DND-41 (cell line): ENCODE results near the gene PRC1.
A peak's percentile ranks its signal among the peaks of the same experiment; 100 is the strongest.

Experiments
- ATAC-seq: fragments of 200-7000 bp; cut with Tn5 transposase; 3 replicates; pipeline ENCODE4 v1.9.1; 2021; ENCODE audit warnings: low read depth; ENCODE audit not compliant: insufficient read depth
- DNase-seq: peaks from one replicate; pipeline ENCODE4 v3.0.0-alpha.2; 2020
- H2AFZ ChIP-seq: 2 replicates; pipeline ENCODE4 v1.6.0; 2012; ENCODE audit warnings: low read depth, low read length
- H3K27ac ChIP-seq: 2 replicates; pipeline ENCODE4 v1.5.1; 2012; ENCODE audit warnings: low read length, inconsistent platforms
- H3K27me3 ChIP-seq: fragments of 200-600 bp; sonication (generic); 2 replicates; pipeline ENCODE4 v1.6.0; 2012; ENCODE audit warnings: low read length, mild to moderate bottlenecking, inconsistent platforms; ENCODE audit not compliant: insufficient read depth, poor library complexity
- H3K36me3 ChIP-seq: 2 replicates; pipeline ENCODE4 v1.5.1; 2012; ENCODE audit warnings: low read length, inconsistent platforms; ENCODE audit not compliant: insufficient read depth
- H3K4me1 ChIP-seq: 2 replicates; pipeline ENCODE4 v1.5.1; 2012; ENCODE audit warnings: mild to moderate bottlenecking, low read length; ENCODE audit not compliant: insufficient read depth
- H3K4me2 ChIP-seq: 2 replicates; pipeline ENCODE4 v1.6.0; 2012; ENCODE audit warnings: mild to moderate bottlenecking, moderate library complexity, low read length, inconsistent platforms; ENCODE audit not compliant: insufficient read depth
- H3K4me3 ChIP-seq, 2 experiments: fragments of 200-600 bp in 1 of 2; shearing (Covaris generic) in 1 of 2; 2 replicates each; pipeline ENCODE4 v1.5.1; 2012 to 2016; ENCODE audit warnings: inconsistent platforms in 2 of 2, low read length in 2 of 2, mild to moderate bottlenecking in 2 of 2, low read depth in 1 of 2, moderate library complexity in 1 of 2
- H3K79me2 ChIP-seq: 2 replicates; pipeline ENCODE4 v1.6.0; 2012; ENCODE audit warnings: low read length, inconsistent platforms; ENCODE audit not compliant: insufficient read depth
- H3K9ac ChIP-seq: 2 replicates; pipeline ENCODE4 v1.6.0; 2012; ENCODE audit warnings: low read depth, mild to moderate bottlenecking, inconsistent platforms, low read length, moderate library complexity
- H3K9me3 ChIP-seq: 2 replicates; pipeline ENCODE4 v1.5.1; 2012; ENCODE audit warnings: low read length, moderate library complexity, mild to moderate bottlenecking, inconsistent platforms; ENCODE audit not compliant: insufficient read depth, severe bottlenecking
- H4K20me1 ChIP-seq: 2 replicates; pipeline ENCODE4 v1.6.0; 2012; ENCODE audit warnings: low read length; ENCODE audit not compliant: insufficient read depth
- EZH2 ChIP-seq: IDR thresholded peaks from 3 replicates; pipeline ENCODE4 v1.6.1; 2012; ENCODE audit warnings: borderline replicate concordance, low read depth, mild to moderate bottlenecking, moderate library complexity, low read length, inconsistent platforms; ENCODE audit not compliant: severe bottlenecking
- TF ChIP-seq, protein P1 (sequence below): IDR thresholded peaks from 2 replicates; pipeline ENCODE4 v1.5.1; 2012; ENCODE audit warnings: borderline replicate concordance, low read length, moderate library complexity, mild to moderate bottlenecking; ENCODE audit not compliant: poor library complexity, severe bottlenecking; ENCODE audit errors: extremely low read depth

PRC1 gene

DNA sequence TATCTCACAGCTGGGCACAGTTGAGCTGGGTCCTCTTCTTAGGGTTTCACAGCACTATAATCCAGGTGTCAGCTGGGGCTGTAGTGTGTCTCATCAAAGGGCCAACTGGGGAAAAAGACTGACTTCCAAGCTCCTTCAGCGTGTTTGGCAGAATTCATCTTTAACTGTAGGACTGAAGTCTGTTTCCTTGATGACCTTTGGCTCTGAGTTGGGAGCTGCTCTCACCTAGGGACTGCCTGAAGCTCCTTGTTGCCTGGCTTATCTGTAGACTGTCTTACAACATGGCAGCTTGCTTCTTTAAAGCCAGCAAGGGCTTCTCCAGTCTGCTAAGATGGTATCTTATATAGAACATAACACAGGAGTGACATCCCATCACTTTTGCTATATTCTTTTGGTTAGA is 33.3 kb upstream of the PRC1 start:
- Histone ChIP-seq H3K9me3 (no peaks in the 10 kb centered on the region), H3K79me2 (peaks cover 5% of the 10 kb centered on the region; the same call in 1 of the 2 replicates), H3K4me3 (no peak overlapping the region), H3K4me2 (no peak overlapping the region), H2AFZ (no peak overlapping the region), H4K20me1 (no peaks in the 10 kb centered on the region), H3K9ac (no peak overlapping the region), H3K4me1 (peaks cover 11% of the 10 kb centered on the region; the same call in 1 of the 2 replicates), H3K27me3 (no peaks in the 10 kb centered on the region), H3K36me3 (no peaks in the 10 kb centered on the region), H3K27ac (no peak overlapping the region)
- TF ChIP-seq, protein P1, sequence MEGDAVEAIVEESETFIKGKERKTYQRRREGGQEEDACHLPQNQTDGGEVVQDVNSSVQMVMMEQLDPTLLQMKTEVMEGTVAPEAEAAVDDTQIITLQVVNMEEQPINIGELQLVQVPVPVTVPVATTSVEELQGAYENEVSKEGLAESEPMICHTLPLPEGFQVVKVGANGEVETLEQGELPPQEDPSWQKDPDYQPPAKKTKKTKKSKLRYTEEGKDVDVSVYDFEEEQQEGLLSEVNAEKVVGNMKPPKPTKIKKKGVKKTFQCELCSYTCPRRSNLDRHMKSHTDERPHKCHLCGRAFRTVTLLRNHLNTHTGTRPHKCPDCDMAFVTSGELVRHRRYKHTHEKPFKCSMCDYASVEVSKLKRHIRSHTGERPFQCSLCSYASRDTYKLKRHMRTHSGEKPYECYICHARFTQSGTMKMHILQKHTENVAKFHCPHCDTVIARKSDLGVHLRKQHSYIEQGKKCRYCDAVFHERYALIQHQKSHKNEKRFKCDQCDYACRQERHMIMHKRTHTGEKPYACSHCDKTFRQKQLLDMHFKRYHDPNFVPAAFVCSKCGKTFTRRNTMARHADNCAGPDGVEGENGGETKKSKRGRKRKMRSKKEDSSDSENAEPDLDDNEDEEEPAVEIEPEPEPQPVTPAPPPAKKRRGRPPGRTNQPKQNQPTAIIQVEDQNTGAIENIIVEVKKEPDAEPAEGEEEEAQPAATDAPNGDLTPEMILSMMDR = no peak
- no peak for TF ChIP-seq EZH2
- ATAC-seq (no peak), DNase-seq (no peak)

DNA sequence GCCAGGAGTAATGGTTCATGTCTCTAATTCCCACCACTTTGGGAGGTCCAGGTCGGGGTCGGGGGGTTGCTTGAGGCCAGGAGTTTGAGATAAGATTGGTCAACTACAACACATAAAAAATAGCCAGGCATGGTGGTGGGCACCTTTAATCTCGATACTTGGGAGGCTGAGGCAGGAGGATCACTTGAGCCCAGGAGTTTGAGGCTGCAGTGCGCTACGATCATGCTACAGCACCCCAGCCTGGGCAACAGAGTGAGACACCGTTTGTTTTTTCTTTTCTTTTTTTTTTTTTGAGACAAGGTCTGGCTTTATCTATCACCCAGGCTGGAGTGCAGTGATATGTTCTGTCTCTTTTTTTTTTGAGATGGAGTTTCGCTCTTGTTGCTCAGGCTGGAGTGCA is 29.4 kb upstream of the PRC1 start:
- TF ChIP-seq, protein P1 = no peak
- no peak for TF ChIP-seq EZH2
- Histone ChIP-seq H3K9ac (no peak overlapping the region), H2AFZ (no peak overlapping the region), H4K20me1 (0 out of 2 replicates have a peak, but pooled peaks cover 2% of the 10 kb centered on the region), H3K27ac (no peak overlapping the region), H3K4me2 (no peak overlapping the region), H3K79me2 (peaks cover 39% of the 10 kb centered on the region), H3K9me3 (no peaks in the 10 kb centered on the region), H3K27me3 (no peaks in the 10 kb centered on the region), H3K4me3 (no peak overlapping the region), H3K36me3 (no peaks in the 10 kb centered on the region; the same call in 1 of the 2 replicates), H3K4me1 (peaks cover 33% of the 10 kb centered on the region)
- no peak for DNase-seq
- no peak for ATAC-seq

DNA sequence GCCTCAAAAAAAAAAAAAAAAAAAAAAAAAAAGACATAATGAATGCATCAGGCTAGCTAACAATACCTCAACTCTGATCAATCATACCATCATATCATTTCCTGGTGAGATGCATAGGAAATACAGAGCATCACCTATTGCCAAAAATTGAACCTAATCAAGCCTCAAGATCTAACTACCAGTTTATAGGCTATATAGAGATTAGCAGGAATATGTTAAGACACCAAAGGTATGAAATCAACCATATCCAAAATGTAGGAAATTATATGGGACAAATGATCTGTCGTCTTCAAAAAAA is 28.4 kb upstream of the PRC1 start:
- H3K79me2 ChIP-seq = peaks cover 46% of the 10 kb centered on the region
- H2AFZ ChIP-seq = peak overlapping the region; percentile 79
- peak overlapping the region; percentile 80 for H3K27ac ChIP-seq
- H3K9me3 ChIP-seq = no peaks in the 10 kb centered on the region
- H3K4me3 ChIP-seq = peak overlapping the region; percentile 76 to 88
- ATAC-seq (no peak), DNase-seq (no peak)
- no peak for TF ChIP-seq EZH2
- TF ChIP-seq, protein P1 = no peak
- H3K4me2 ChIP-seq = peak overlapping the region; percentile 94
- H4K20me1 ChIP-seq = 0 out of 2 replicates have a peak, but pooled peaks cover 2% of the 10 kb centered on the region
- peaks cover 3% of the 10 kb centered on the region for H3K36me3 ChIP-seq
- H3K27me3 ChIP-seq = no peaks in the 10 kb centered on the region
- H3K9ac ChIP-seq = peak overlapping the region; percentile 87
- peaks cover 33% of the 10 kb centered on the region for H3K4me1 ChIP-seq
